ENCODE data around the gene SND1.

DNA sequence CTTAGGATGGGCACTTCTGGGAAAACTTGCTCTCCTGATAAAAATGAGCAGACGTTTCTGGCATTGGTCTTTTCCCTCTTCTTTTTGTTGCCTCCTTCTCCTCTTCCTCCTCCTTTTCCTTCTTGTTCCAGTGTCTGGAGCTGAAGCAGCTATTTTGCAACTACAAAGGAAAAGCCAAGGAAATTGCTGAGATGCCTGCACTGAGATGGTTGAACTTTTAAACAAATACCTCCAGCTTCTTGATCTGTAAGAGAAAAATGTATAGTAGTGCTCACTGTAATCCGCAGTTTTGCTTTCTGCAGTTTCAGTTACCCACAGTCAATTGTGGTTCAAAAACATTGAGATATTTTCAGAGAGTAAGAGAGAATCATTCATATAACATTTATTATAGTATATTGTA lies 7.5 kb upstream of the SND1 start:
- TF ChIP-seq, protein P1, sequence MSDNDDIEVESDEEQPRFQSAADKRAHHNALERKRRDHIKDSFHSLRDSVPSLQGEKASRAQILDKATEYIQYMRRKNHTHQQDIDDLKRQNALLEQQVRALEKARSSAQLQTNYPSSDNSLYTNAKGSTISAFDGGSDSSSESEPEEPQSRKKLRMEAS (IDR thresholded peaks at IDR 0.05): no peak
- TF ChIP-seq CREB1 (IDR thresholded peaks at IDR 0.05; ENCODE audit: low read depth): no peak
- TF ChIP-seq RAD21 (IDR thresholded peaks at IDR 0.05; ENCODE audit: low read depth): no peak
- no peak for TF ChIP-seq NFIC (IDR thresholded peaks at IDR 0.05)
- no peak for TF ChIP-seq FOXM1 (IDR thresholded peaks at IDR 0.05; ENCODE audit: borderline replicate concordance, low read depth)
- TF ChIP-seq, protein P2, sequence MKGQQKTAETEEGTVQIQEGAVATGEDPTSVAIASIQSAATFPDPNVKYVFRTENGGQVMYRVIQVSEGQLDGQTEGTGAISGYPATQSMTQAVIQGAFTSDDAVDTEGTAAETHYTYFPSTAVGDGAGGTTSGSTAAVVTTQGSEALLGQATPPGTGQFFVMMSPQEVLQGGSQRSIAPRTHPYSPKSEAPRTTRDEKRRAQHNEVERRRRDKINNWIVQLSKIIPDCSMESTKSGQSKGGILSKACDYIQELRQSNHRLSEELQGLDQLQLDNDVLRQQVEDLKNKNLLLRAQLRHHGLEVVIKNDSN (IDR thresholded peaks at IDR 0.05): no peak

All from Ishikawa (cell line).